ENCODE results near the gene NDFIP1.

- TF ChIP-seq CTCF (IDR thresholded peaks at IDR 0.05; ENCODE audit: low read depth, low read length) (no peak), MYC (IDR thresholded peaks at IDR 0.05; ENCODE audit: low read depth, low read length) (no peak)
Measured at GRCh38 chr5:142104491-142104890, 4.1 kb upstream of the NDFIP1 start.

All from NB4 (cell line).